ENCODE data around the gene TJAP1. TPM values are rescaled to one million over a fixed set of nuclear protein-coding genes. Genes with fewer than 3 reads are reported as not detected.

Gene TJAP1
- total and polyA plus RNA-seq, 3 donors from 2014 or later, result 35.4 to 59.1 (median 55.9) TPM

GRCh38 chr6:43541774-43542471 is 64.6 kb downstream of the TJAP1 start:
- H3K36me3 ChIP-seq (ENCODE audit: low read depth, missing control alignments), result no peaks in the 10 kb centered on the region
- WGBS, 2 donors, result 95 to 96% methylated on average over 8 of the region's 8 CpGs
- H3K4me3 ChIP-seq, result no peak overlapping the region
- intact Hi-C loops (cut with DNase I; ENCODE audit: low total_unique reads), result no loop called here
- no peaks in the 10 kb centered on the region for H3K27me3 ChIP-seq
- H3K27ac ChIP-seq, result no peak overlapping the region
- no peaks in the 10 kb centered on the region for H3K4me1 ChIP-seq
- H3K9me3 ChIP-seq, result no peaks in the 10 kb centered on the region
- no peak for DNase-seq
- TF ChIP-seq CTCF (IDR thresholded peaks at IDR 0.05) (no peak), POLR2A (IDR thresholded peaks at IDR 0.05) (no peak)

- Histone ChIP-seq H3K4me1 (no peaks in the 10 kb centered on the region), H3K36me3 (ENCODE audit: low read depth, missing control alignments) (no peaks in the 10 kb centered on the region), H3K4me3 (no peak overlapping the region), H3K27me3 (no peaks in the 10 kb centered on the region), H3K9me3 (no peaks in the 10 kb centered on the region), H3K27ac (no peak overlapping the region)
- 64 to 73% methylated on average over 4 of the region's 4 CpGs for WGBS, 2 donors
- DNase-seq, result no peak
- intact Hi-C loops (cut with DNase I; ENCODE audit: low total_unique reads), result no loop called here
- no peak for TF ChIP-seq CTCF (IDR thresholded peaks at IDR 0.05)
- TF ChIP-seq POLR2A (IDR thresholded peaks at IDR 0.05), result no peak
Measured at GRCh38 chr6:43544461-43544860, 67.1 kb downstream of the TJAP1 start.

GRCh38 chr6:43547222-43547621 is 69.9 kb downstream of the TJAP1 start:
- H3K4me3 ChIP-seq, result no peak overlapping the region
- H3K9me3 ChIP-seq, result no peaks in the 10 kb centered on the region
- no peaks in the 10 kb centered on the region for H3K4me1 ChIP-seq
- H3K27me3 ChIP-seq, result no peaks in the 10 kb centered on the region
- intact Hi-C loops (cut with DNase I; ENCODE audit: low total_unique reads), result no loop called here
- 83 to 93% methylated on average over 3 of the region's 3 CpGs for WGBS, 2 donors
- H3K27ac ChIP-seq, result no peak overlapping the region
- TF ChIP-seq CTCF (IDR thresholded peaks at IDR 0.05), result no peak
- no peak for TF ChIP-seq POLR2A (IDR thresholded peaks at IDR 0.05)
- DNase-seq, result no peak
- no peaks in the 10 kb centered on the region for H3K36me3 ChIP-seq (ENCODE audit: low read depth, missing control alignments)

Small RNA genes lying within 50 kb of the gene (microRNA-seq; reads per million reads assigned to microRNA genes)
- gene MIR6780B (ENCODE audit: borderline number of aligned reads in 2 of 2, borderline replicate concordance in 1 of 2), result 0 reads per million in 2 donors

Small RNA genes lying within 50 kb of the gene (small RNA-seq; reads per million reads assigned to genes)
- gene MIR6780B, result 0 reads per million in 2 donors
- gene RF00426, result 0 reads per million in 2 donors
- gene RNU6-1113P, result 0 reads per million in 2 donors

Other genes with a start within 250 kb of the TJAP1 start
- gene DNPH1, start 248.1 kb upstream of the TJAP1 start, total RNA-seq, result 10 to 100 TPM; 21.8 TPM
- 19.3 TPM for gene DNPH1, start 248.1 kb upstream of the TJAP1 start, polyA plus RNA-seq (ENCODE audit: insufficient read depth, low read depth, low replicate concordance)
- gene TTBK1, start 234.1 kb upstream of the TJAP1 start, total RNA-seq, result 1 to 10 TPM; 2.2 to 2.6 TPM
- 2.3 TPM for gene TTBK1, start 234.1 kb upstream of the TJAP1 start, polyA plus RNA-seq (ENCODE audit: insufficient read depth, low read depth, low replicate concordance)
- not detected for gene SLC22A7, start 179.3 kb upstream of the TJAP1 start, total RNA-seq
- not detected for gene SLC22A7, start 179.3 kb upstream of the TJAP1 start, polyA plus RNA-seq (ENCODE audit: insufficient read depth, low read depth, low replicate concordance)
- gene CRIP3, start 168.7 kb upstream of the TJAP1 start, total RNA-seq, result 10 to 100 TPM; 13.4 to 33.4 TPM
- 34.3 TPM for gene CRIP3, start 168.7 kb upstream of the TJAP1 start, polyA plus RNA-seq (ENCODE audit: insufficient read depth, low read depth, low replicate concordance)
- gene ZNF318, start 107.9 kb upstream of the TJAP1 start, total RNA-seq, result 100 to 1,000 TPM in 1 of 2 donors, 10 to 100 TPM in 1; 79.7 to 123 TPM
- gene ZNF318, start 107.9 kb upstream of the TJAP1 start, polyA plus RNA-seq (ENCODE audit: insufficient read depth, low read depth, low replicate concordance), result 97.9 TPM
- 10 to 100 TPM; 29.2 to 34.0 TPM for gene ABCC10, start 50.0 kb upstream of the TJAP1 start, total RNA-seq
- gene ABCC10, start 50.0 kb upstream of the TJAP1 start, polyA plus RNA-seq (ENCODE audit: insufficient read depth, low read depth, low replicate concordance), result 21.0 TPM
- gene DLK2, start 22.0 kb upstream of the TJAP1 start, total RNA-seq, result 1 to 10 TPM; 1.7 to 1.9 TPM
- gene DLK2, start 22.0 kb upstream of the TJAP1 start, polyA plus RNA-seq (ENCODE audit: insufficient read depth, low read depth, low replicate concordance), result 1.3 TPM
- gene LRRC73, start 32.8 kb downstream of the TJAP1 start, total RNA-seq, result 10 to 100 TPM; 20.1 to 29.3 TPM
- 50.6 TPM for gene LRRC73, start 32.8 kb downstream of the TJAP1 start, polyA plus RNA-seq (ENCODE audit: insufficient read depth, low read depth, low replicate concordance)
- 100 to 1,000 TPM; 130 to 138 TPM for gene YIPF3, start 39.4 kb downstream of the TJAP1 start, total RNA-seq
- gene YIPF3, start 39.4 kb downstream of the TJAP1 start, polyA plus RNA-seq (ENCODE audit: insufficient read depth, low read depth, low replicate concordance), result 131 TPM
- gene POLR1C, start 39.5 kb downstream of the TJAP1 start, total RNA-seq, result 10 to 100 TPM; 35.0 to 37.7 TPM
- gene POLR1C, start 39.5 kb downstream of the TJAP1 start, polyA plus RNA-seq (ENCODE audit: insufficient read depth, low read depth, low replicate concordance), result 41.3 TPM
- gene XPO5, start 98.5 kb downstream of the TJAP1 start, total RNA-seq, result 10 to 100 TPM; 53.7 to 65.8 TPM
- 79.1 TPM for gene XPO5, start 98.5 kb downstream of the TJAP1 start, polyA plus RNA-seq (ENCODE audit: insufficient read depth, low read depth, low replicate concordance)
- gene POLH, start 98.6 kb downstream of the TJAP1 start, total RNA-seq, result 10 to 100 TPM; 11.7 to 18.3 TPM
- 29.5 TPM for gene POLH, start 98.6 kb downstream of the TJAP1 start, polyA plus RNA-seq (ENCODE audit: insufficient read depth, low read depth, low replicate concordance)
- 10 to 100 TPM; 59.5 to 64.7 TPM for gene GTPBP2, start 151.7 kb downstream of the TJAP1 start, total RNA-seq
- 59.0 TPM for gene GTPBP2, start 151.7 kb downstream of the TJAP1 start, polyA plus RNA-seq (ENCODE audit: insufficient read depth, low read depth, low replicate concordance)
- gene MAD2L1BP, start 158.3 kb downstream of the TJAP1 start, total RNA-seq, result 10 to 100 TPM; 40.5 to 42.4 TPM
- 38.3 TPM for gene MAD2L1BP, start 158.3 kb downstream of the TJAP1 start, polyA plus RNA-seq (ENCODE audit: insufficient read depth, low read depth, low replicate concordance)
- 1 to 10 TPM; 6.1 to 8.3 TPM for gene RSPH9, start 167.5 kb downstream of the TJAP1 start, total RNA-seq
- gene RSPH9, start 167.5 kb downstream of the TJAP1 start, polyA plus RNA-seq (ENCODE audit: insufficient read depth, low read depth, low replicate concordance), result 22.8 TPM
- 10 to 100 TPM; 37.5 to 48.6 TPM for gene MRPS18A, start 210.2 kb downstream of the TJAP1 start, total RNA-seq
- gene MRPS18A, start 210.2 kb downstream of the TJAP1 start, polyA plus RNA-seq (ENCODE audit: insufficient read depth, low read depth, low replicate concordance), result 63.0 TPM

Data from testis (tissue), 3 donors.